Measurements from ENCODE around the gene IL17C.

The IL17C gene

GRCh38 chr16:88623858-88624257 lies 14.5 kb upstream of the IL17C start:
- POLR2A ChIA-PET, result no interaction called here
- DNase-seq (ENCODE audit: low read depth, low spot score), result no peak
- no peak overlapping the region for H3K4me3 ChIP-seq (ENCODE audit: low read depth, low read length)
- TF ChIP-seq CTCF (IDR thresholded peaks at IDR 0.05; ENCODE audit: insufficient read depth, low read length, missing control alignments), result no peak
- CTCF ChIA-PET, result no interaction called here

- CTCF ChIA-PET, result no interaction called here
- H3K4me3 ChIP-seq (ENCODE audit: low read depth, low read length), result no peak overlapping the region
- POLR2A ChIA-PET, result no interaction called here
- no peak for DNase-seq (ENCODE audit: low read depth, low spot score)
- no peak for TF ChIP-seq CTCF (IDR thresholded peaks at IDR 0.05; ENCODE audit: insufficient read depth, low read length, missing control alignments)
Observed at GRCh38 chr16:88624481-88624880, 13.9 kb upstream of the IL17C start.

GRCh38 chr16:88624977-88625576 lies 13.3 kb upstream of the IL17C start:
- no peak for DNase-seq (ENCODE audit: low read depth, low spot score)
- ChIA-PET CTCF (no interaction called here), POLR2A (no interaction called here)
- TF ChIP-seq CTCF (IDR thresholded peaks at IDR 0.05; ENCODE audit: insufficient read depth, low read length, missing control alignments), result no peak
- H3K4me3 ChIP-seq (ENCODE audit: low read depth, low read length), result no peak overlapping the region

- ChIA-PET CTCF (interaction anchor here (1.1 kb wide), 1 partner anchor 10 kb away, joined by 4 read pairs; no protein-coding TSS in a partner anchor), POLR2A (no interaction called here)
- no peak overlapping the region for H3K4me3 ChIP-seq (ENCODE audit: low read depth, low read length)
- DNase-seq (ENCODE audit: low read depth, low spot score), result no peak
- no peak for TF ChIP-seq CTCF (IDR thresholded peaks at IDR 0.05; ENCODE audit: insufficient read depth, low read length, missing control alignments)
Observed at GRCh38 chr16:88626646-88627045, 11.7 kb upstream of the IL17C start.

GRCh38 chr16:88627531-88628411 lies 10.6 kb upstream of the IL17C start:
- ChIA-PET POLR2A (no interaction called here), CTCF (interaction anchor here (1.0 to 1.1 kb wide), 2 partner anchors 9 to 11 kb away, joined by 4 read pairs; no protein-coding TSS in a partner anchor)
- DNase-seq (ENCODE audit: low read depth, low spot score), result no peak
- H3K4me3 ChIP-seq (ENCODE audit: low read depth, low read length), result no peak overlapping the region
- no peak for TF ChIP-seq CTCF (IDR thresholded peaks at IDR 0.05; ENCODE audit: insufficient read depth, low read length, missing control alignments)

GRCh38 chr16:88628512-88628974 lies 9.8 kb upstream of the IL17C start:
- ChIA-PET CTCF (interaction anchor here (0.8 kb wide), 2 partner anchors 8 to 14 kb away, joined by 3 read pairs; no protein-coding TSS in a partner anchor), POLR2A (no interaction called here)
- DNase-seq (ENCODE audit: low read depth, low spot score), result no peak
- TF ChIP-seq CTCF (IDR thresholded peaks at IDR 0.05; ENCODE audit: insufficient read depth, low read length, missing control alignments), result peak; percentile 56
- H3K4me3 ChIP-seq (ENCODE audit: low read depth, low read length), result no peak overlapping the region

Measured in AG04449 (cell line).